Activated naive CD4-positive, alpha-beta T cell treated with Interleukin-2 at 50 U/mL for 16 hours (primary cell): ENCODE results near the gene PHEX.

Source experiments
- DNase-seq: peaks from one replicate; pipeline ENCODE4 v3.0.0-alpha.2; 2020

The PHEX gene

GRCh38 chrX:22109442-22109841 is 77.3 kb downstream of the PHEX start:
- no peak for DNase-seq

DNA sequence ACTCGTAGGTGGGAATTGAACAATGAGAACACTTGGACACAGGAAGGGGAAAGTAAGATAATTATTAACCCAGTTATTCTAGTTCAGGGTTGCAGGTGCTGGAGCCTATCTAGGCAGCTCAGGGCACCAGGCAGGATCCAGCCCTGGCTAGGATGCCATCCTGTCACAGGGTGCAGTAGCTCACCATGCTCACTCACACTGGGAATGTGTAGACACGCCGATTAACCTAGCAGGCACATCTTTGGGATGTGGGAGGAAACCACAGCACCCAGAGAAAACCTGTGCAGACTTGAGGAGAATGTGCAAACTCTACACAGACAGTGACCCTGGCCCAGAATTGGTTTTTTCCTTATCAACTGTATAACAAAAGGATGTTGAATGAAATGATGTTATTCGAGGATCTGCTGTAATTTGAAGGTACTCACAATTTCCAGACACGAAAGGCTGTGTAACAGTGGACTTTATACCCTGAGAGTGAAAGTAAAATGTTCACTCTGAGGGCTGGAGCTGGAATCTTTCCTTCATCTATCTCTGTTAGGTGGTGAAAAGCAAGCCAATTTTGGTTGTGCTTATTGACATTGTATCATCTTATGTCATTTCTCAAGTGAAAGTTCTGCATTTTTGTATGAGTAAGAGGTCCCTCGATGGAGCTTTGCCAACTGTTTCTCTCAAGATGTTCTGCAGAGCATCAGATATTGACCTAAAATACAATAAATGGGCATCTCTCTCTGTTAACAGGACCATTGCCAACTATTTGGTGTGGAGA is 78.8 kb downstream of the PHEX start:
- no peak for DNase-seq

DNA sequence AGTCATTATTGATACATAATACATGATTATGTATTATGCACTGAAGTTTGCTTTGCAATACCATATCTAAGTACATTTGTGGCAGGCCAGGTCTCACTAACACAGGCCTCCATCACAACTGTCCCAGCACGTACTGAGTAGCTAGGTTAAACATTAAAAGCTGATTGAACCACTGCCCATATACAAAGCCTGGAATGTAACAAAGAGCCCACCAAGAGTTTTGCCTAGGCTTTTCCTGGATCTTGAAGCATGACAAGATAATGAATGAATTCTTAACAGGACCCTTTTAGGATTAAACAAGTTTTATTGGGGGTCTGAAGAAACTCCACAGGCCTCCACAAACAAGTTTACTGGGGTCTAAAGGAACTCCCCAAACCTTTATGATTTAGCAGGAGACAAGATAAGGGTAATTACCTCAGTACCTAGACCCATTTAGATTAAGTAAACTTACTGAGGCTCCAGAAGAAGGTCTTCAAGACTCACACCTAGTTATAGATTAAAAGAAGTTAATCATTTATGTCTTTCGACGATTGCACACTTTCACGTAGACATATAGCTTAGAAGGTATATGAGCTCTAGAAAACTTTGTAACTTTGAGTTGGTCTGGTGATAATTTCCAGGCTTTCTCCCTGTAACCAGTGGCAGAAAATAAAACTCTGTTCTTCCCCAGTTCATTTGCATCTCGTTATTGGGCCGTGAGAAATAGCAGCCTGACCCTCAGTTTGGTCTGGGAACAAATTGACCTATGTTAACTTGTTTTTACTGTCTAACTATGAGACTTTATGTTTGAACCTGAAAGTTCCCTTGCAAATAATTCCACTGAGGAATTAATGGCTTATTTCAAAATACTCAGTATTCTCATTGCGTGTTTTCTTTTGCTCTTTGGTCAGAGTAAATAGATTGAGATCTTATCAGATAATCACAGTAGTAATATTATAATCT is 84.8 kb downstream of the PHEX start:
- no peak for DNase-seq

DNA sequence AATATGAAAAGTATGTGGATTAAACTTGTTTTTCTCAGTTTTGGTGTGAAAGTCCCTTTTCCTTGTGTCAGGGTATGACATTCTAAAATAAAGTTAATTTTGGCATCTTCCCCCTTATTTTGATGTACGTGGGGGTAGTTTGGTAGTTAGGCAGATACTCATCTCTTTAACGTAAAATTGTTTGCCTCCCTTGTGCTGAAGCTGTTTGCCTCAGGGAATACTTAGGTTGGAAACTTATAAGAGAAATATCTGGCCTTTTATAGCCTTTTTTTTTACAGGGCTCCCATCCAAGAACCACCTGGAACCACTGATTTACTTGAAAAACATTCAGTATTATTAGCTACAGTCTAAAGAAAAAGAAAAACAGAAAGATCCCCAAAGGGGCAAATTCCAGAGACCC is 85.5 kb downstream of the PHEX start:
- DNase-seq = no peak

- DNase-seq = no peak
Observed at GRCh38 chrX:22118161-22118830, 86.2 kb downstream of the PHEX start.

DNA sequence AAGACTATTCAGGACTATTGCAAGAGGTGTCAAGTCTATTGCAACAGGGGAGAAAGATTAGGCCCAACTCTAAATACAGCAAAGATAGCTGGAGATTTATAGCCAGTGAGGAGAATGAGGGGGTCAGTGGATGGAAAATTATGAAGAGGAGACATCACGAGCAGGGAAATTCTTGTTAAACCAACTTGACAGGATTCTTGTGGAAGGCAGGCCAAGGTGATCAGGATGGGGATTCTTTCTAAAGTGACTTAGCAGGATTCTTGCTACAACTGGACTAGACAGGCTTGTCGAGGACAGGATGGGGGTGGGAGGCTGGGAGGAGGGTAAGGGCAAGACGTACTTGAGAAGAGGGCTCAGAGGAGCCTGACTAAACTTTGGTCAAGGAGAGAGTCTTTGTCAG is 89.0 kb downstream of the PHEX start:
- no peak for DNase-seq

GRCh38 chrX:22122510-22122909 is 90.4 kb downstream of the PHEX start:
- DNase-seq = no peak

DNA sequence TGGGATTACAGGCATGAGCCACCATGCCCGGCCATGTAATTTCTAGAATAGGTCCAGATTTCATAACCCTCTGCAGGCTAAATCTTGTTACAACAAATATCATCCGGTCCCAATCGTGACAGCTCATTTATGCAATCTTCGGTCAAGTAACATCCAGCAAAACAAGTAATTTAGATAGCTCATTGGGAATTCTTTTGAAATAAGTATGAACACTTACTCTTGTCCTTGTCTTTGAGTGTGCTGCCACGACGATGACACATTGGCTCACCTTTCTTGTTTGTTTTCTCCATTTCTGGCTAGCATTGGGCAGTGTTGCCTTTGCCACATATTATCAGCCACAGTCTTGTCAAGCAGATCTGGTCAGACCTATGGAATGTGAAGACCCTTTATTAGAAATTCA is 92.0 kb downstream of the PHEX start:
- no peak for DNase-seq

GRCh38 chrX:22125481-22125880 is 93.4 kb downstream of the PHEX start:
- no peak for DNase-seq

DNA sequence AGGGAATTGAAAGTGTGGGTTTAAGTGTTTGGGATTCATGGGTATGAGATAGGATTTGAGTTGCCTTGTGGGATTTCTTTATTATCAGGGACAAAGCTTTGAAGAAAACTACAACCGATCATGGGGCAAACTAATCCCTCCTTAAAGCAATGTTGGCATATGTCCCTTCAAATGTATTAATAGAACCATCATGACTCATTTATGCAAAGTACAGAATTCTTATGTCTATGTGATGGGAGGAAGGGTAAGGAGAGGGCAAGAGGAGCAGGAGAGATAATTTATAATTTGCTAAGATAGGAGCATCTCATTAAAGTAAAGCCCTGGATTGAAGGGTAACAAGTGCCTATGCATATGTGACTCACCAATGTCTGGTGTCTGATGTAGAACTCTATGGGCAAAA is 94.2 kb downstream of the PHEX start:
- DNase-seq = no peak

DNA sequence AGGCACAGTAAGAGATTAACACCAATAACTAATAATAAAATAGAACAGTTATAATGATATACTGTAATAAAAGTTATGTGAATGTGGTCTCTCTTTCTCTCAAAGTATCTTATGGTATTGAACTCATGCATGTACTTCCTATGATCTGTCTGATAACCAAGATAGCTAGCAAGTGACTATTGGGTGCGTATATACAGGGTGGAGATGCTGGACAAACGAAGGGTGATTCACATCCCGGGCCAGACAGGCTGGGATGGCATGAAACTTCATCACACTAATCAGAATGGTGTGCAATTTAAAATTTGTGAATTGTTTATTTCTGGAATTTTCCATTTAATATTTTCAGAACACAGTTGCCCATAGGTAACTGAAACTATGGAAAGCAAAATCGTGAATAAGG is 96.8 kb downstream of the PHEX start:
- DNase-seq = no peak

- DNase-seq = no peak
Observed at GRCh38 chrX:22134681-22135080, 102.6 kb downstream of the PHEX start.

GRCh38 chrX:22135171-22135711 is 103.1 kb downstream of the PHEX start:
- no peak for DNase-seq

- no peak for DNase-seq
Observed at GRCh38 chrX:22135994-22136684, 104.0 kb downstream of the PHEX start.

DNA sequence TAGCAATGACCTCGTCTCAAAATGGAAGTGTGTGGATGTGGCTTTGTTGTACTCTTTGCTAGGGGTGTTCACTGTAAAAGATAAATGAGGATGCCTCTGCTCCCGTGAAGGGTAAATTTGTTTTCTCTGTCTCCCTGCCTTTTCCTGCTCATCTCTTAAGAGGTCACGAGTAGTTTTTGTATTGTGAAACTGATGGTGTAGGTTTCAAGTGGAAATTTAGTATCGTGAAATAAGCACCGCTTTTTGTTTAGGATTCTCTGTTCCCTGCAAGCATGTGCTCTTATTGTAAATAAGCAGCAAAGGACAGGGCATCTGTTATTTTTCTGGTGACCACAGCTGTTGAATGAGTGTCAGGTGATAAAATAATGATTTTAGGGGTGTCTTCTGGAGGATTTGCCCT is 104.6 kb downstream of the PHEX start:
- no peak for DNase-seq

DNA sequence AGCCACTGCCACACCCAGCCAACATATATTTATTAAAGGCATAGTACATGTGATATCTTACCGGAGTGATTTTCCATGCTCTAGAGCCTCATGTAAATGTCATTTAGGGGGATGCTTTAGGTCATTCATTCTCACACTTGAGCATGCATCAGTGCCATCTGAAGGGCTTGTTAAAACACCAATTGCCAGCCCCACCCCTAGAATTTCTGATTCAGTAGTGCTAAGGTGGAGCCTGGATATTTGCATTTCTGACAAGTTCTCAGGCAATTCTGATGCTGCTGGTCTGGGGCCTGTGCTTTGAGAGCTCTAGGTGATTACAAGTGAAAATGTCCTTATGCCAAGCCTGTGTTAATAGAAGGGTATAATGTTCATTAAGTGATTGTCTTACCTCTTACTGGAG is 107.7 kb downstream of the PHEX start:
- DNase-seq = no peak

GRCh38 chrX:22141047-22141730 is 109.1 kb downstream of the PHEX start:
- no peak for DNase-seq

- DNase-seq = no peak
Observed at GRCh38 chrX:22147214-22147613, 115.1 kb downstream of the PHEX start.

DNA sequence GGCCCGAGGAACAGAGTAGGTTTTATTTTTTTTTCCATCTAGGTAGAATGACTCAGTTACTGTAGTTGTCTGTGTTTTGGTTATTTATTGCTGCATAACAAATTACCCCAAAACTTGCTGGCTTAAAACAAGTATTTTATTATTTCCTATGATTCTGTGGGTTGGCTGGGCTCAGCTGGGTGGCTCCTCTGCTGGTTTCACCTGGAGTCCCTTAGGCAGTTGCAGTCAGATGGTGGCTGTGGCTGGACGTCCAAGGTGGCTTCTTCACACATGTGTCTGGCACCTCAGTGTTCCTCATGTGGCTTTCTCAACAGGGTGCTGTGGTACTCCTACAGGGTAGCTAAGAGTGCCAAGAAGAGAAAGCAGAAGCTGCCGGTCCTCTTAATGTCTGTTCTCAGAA is 115.8 kb downstream of the PHEX start:
- no peak for DNase-seq

GRCh38 chrX:22148565-22148964 is 116.4 kb downstream of the PHEX start:
- no peak for DNase-seq

DNA sequence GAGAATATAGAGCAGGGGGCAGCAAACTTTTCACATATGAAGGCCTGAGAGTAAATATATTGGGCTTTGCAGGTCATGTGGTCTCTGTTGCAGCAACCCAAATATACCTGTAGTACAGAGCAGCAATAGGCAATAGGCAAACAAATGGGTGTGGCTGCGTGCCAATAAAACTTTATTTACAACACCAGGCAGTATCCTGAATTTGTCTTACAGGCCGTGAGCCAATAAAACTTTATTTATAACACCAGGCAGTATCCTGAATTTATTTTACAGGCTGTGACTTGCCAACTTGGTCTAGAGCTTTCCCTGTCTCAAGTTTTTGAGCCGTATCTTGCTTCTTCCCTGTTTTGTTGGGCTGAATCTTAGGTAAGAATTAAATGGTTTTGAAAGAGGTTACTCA is 118.2 kb downstream of the PHEX start:
- DNase-seq = no peak

- DNase-seq = no peak
Observed at GRCh38 chrX:22155126-22155525, 123.0 kb downstream of the PHEX start.
